ENCODE measurements around the gene EMID1.

GRCh38 chr22:29298641-29299040 is 92.9 kb downstream of the EMID1 start:
- TF ChIP-seq, protein P1, sequence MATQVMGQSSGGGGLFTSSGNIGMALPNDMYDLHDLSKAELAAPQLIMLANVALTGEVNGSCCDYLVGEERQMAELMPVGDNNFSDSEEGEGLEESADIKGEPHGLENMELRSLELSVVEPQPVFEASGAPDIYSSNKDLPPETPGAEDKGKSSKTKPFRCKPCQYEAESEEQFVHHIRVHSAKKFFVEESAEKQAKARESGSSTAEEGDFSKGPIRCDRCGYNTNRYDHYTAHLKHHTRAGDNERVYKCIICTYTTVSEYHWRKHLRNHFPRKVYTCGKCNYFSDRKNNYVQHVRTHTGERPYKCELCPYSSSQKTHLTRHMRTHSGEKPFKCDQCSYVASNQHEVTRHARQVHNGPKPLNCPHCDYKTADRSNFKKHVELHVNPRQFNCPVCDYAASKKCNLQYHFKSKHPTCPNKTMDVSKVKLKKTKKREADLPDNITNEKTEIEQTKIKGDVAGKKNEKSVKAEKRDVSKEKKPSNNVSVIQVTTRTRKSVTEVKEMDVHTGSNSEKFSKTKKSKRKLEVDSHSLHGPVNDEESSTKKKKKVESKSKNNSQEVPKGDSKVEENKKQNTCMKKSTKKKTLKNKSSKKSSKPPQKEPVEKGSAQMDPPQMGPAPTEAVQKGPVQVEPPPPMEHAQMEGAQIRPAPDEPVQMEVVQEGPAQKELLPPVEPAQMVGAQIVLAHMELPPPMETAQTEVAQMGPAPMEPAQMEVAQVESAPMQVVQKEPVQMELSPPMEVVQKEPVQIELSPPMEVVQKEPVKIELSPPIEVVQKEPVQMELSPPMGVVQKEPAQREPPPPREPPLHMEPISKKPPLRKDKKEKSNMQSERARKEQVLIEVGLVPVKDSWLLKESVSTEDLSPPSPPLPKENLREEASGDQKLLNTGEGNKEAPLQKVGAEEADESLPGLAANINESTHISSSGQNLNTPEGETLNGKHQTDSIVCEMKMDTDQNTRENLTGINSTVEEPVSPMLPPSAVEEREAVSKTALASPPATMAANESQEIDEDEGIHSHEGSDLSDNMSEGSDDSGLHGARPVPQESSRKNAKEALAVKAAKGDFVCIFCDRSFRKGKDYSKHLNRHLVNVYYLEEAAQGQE (IDR thresholded peaks at IDR 0.05; ENCODE audit: insufficient read depth in 1 of 2, low read depth in 2 of 2, low read length in 2 of 2), result no peak
- TF ChIP-seq TAF1 (IDR thresholded peaks at IDR 0.05; ENCODE audit: borderline replicate concordance, insufficient read depth, low read length), result no peak
- no peak for TF ChIP-seq POLR2AphosphoS5 (IDR thresholded peaks at IDR 0.05; ENCODE audit: low read depth, low read length)
- no peak for TF ChIP-seq SIN3A (IDR thresholded peaks at IDR 0.05; ENCODE audit: borderline replicate concordance, insufficient read depth, low read length)
- no peak for TF ChIP-seq FOXP2 (optimal IDR thresholded peaks at IDR 0.05; ENCODE audit: borderline replicate concordance, extremely low read depth, extremely low read length, insufficient read depth)
